GM21619 (cell line): Measurements from ENCODE around the gene C1orf115.
A peak's percentile ranks its signal among the peaks of the same experiment; 100 is the strongest.
"Not testable (repeated sequence)": the region's sequence is repeated elsewhere in the genome, so short reads cannot be mapped to it uniquely, and the experiment has no call there.

Experiments
- ATAC-seq: cut with Tn5 transposase; IDR thresholded peaks from one replicate; pipeline ENCODE4 v1.9.1; 2021; ENCODE audit not compliant: unreplicated experiment

C1orf115 gene

GRCh38 chr1:220717800-220718640, 27.9 kb downstream of the C1orf115 start:
- peak; percentile 65 for ATAC-seq

DNA sequence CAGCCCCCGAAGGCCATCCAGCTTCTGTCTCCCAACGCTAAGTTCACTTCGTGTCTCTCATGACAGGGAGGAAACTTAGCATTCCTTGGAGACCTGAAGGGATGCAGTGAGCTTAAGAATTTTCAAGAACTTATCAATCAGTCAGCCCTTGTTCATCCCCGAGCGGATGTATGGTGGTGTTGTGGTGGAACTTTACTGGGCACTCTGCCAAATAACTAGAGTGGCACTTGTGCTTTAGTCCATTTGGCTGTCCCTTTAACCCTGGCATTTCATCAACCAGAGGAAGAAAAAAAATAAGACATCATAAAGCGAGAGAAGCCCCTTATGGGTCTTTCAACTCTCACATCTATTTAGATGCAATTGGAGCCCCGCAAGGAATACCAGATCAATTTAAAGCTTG, 31.1 kb downstream of the C1orf115 start:
- ATAC-seq = not testable (repeated sequence)

DNA sequence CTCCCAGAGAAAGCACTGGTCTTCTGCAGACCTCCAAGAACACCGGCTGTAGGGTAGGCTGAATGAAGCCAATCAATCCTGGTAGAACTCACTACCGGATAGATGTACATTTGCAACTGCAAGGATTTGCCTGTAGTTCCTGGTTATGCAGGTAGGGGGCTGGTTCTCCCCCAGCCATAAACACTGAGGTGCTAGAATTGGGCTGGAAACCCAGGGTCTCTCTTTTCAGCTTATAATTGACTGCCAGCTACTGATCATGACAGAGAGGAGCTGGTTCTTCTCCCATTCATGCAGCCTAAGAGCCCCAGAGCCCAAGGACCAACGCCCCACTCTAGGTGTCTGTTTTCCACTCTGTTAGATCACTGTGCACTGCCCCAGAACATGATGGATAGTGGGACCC, 36.5 kb downstream of the C1orf115 start:
- no peak for ATAC-seq

DNA sequence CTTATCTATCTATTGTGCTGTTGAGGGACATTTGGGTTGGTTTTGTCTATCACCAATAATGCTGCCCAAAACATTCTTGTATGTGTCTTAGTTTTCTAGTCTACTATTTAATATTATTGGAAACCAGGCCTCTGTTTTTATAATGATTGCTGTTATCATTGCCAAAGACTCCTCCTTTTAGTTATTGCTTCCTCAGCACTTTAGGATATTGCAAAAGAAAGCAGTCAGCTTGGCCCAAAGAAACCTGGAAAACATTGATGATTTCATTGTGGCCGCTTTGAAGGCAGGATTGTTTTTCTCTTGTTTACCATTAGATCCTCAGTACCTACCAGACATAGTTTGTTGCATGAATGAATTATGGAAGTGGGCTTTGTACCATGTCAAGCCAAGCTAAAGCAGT, 37.4 kb downstream of the C1orf115 start:
- ATAC-seq = no peak

DNA sequence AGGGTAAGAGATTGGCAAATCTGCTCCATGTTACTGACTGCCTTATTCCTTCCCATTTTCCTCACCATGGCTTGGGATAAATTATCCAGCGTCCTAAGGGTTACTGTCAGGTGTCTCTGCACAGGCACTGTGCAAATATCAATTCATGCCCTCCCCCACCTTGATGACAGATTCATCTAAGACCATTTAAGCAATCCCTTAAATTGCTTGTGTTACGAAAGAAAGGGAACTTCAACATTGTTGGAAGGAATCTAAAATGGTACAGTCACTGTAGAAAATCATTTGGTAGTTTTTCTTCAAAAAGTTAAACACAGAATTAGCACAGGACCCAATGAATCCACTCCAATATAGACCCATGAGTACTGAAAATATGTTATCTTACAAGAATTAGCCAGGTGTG, 40.3 kb downstream of the C1orf115 start:
- ATAC-seq = no peak

DNA sequence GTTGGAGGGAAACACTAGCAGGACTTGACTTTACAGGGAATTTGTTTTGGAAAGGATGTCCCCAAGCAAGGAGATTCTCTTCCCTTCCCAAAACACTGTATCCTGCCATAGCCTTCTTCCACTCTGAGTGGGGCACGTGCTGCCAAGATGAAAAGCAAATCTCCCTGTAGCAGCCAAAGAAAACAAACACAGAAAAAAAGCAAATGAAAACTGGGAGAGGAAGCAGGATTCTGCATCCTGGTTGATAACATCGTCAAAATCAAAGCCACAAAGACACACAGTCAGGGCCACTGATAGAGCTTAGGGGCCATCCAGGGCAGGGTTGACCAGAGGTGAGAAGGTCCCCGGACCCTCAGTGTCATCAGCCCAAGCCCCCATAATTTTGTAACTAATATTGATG, 42.0 kb downstream of the C1orf115 start:
- ATAC-seq = no peak

- ATAC-seq = peak; percentile 7
Measured at GRCh38 chr1:220732621-220733020, 42.5 kb downstream of the C1orf115 start.

DNA sequence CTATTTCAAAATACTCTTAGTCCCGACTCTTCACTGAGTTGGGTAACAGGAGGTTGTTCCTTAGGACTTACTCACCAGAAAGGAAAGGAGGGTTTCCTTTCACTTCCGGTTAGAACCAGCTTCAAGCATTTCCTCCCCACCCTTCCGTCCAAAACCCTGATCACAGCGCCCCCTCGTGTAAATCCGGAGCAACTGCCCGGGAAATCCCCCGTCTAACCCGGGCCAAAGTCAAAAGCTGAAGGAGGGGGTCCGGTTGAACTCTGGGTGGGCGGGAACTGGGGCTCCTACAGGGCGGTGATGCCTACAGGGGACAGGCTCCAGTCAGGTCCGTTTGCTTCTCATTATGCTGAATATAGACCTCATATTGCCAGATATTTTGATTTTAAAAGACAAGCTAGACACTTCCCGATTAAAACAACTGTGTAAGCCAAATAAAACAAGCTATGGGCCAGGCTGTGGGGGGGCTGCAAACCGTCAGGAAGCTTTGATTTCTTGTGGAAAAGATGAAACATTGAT, 43.0 kb downstream of the C1orf115 start:
- peak; percentile 87 for ATAC-seq

DNA sequence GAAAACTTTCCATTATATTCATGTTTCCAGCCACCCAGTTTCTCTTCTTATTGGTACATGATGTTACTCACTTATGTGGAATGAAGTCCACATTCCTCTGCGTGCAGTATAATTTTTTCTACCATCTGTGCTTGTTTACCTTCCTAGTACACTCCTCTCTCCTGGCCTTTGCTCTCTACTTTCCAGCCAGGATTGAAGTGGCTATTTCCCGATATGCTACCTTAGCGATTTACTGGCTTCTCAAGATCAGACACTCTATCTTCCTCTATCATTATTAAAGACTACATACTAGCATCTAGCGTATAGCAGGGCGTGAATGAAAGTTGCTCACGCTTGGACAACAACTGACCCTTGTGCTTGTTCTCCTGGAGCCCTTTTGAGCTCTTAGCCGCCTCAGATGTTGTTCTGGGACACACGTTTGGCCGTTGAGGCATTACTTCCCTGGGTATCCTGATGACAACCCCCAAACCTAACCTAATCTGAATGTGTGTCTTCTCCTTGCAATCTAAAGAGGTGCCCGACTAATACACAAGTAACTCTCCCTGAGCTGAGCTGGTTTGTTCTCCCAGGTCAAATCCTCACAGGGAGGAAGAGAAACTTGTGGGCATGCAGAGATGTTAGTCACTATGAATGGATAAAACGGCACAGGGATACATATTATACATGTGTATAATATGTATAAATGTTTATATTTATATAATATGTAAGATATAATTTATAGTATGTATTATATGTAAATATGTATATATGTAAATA, 44.6 kb downstream of the C1orf115 start:
- no peak for ATAC-seq

GRCh38 chr1:220736283-220736682, 46.1 kb downstream of the C1orf115 start:
- not testable (repeated sequence) for ATAC-seq

GRCh38 chr1:220741349-220741748, 51.2 kb downstream of the C1orf115 start:
- ATAC-seq = no peak

- ATAC-seq = no peak
Measured at GRCh38 chr1:220741825-220742224, 51.7 kb downstream of the C1orf115 start.

DNA sequence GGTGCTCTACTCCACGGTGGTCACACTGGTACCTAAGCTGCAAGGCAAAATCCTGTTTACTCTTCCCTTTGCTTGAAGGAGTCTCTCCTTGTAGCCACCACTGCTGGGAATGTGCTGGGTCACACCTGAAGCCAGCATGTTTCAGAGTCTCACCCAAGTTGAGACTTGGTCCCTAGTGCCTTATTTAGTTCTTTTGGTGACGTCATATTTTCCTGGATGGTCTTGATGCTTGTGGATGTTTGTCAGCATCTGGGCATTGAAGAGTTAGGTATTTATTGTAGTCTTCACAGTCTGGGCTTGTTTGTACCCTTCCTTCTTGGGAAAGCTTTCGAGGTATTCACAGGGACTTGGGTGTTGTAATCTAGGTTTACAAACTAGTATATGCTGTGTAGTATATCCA, 52.4 kb downstream of the C1orf115 start:
- no peak for ATAC-seq

- no peak for ATAC-seq
Measured at GRCh38 chr1:220746851-220747250, 56.7 kb downstream of the C1orf115 start.

GRCh38 chr1:220747437-220748088, 57.4 kb downstream of the C1orf115 start:
- ATAC-seq = peak; percentile 20

DNA sequence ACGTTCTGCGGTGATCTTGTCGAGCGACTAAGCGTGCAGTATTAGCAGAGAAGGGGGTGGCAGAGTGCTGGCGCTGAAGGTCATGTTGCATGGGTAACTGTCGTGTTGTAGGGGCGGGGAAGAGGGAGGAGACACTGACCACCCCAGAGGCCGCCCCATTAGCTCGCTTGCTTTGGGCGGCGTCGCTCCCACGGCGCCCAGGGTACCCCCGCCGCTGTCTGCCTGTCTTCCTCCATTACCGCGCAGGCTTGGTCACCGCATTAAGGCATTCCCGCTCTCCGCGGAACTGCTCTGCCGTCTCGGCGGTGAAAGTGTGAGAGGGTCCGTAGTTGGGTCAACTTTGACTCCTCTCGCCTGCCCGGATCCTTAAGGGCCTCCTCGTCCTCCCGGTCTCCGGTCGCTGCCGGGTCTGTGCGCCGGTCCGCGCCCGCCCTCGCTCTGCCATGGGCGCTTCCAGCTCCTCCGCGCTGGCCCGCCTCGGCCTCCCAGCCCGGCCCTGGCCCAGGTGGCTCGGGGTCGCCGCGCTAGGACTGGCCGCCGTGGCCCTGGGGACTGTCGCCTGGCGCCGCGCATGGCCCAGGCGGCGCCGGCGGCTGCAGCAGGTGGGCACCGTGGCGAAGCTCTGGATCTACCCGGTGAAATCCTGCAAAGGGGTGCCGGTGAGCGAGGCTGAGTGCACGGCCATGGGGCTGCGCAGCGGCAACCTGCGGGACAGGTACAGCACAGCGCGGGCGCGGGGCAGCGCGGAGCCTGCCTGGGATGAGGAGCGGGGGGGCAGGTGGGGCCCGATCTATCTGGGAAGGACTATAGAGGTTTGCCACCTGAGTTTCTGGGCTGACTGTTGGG, 58.1 kb downstream of the C1orf115 start, which contains the start of gene MTARC2:
Gene MTARC2, plus strand, starts transcription at position 234 of the 846 bp plus-strand sequence. Its CDS starts 210 bp downstream, at position 444.
- peak; percentile 91 for ATAC-seq
